ENCODE data around the gene RNF213. TPM values are rescaled to one million over a fixed set of nuclear protein-coding genes. Genes with fewer than 3 reads are reported as not detected.

RNF213 gene
- total RNA-seq, 1 experiment from 2014 or later = 15.0 TPM

DNA sequence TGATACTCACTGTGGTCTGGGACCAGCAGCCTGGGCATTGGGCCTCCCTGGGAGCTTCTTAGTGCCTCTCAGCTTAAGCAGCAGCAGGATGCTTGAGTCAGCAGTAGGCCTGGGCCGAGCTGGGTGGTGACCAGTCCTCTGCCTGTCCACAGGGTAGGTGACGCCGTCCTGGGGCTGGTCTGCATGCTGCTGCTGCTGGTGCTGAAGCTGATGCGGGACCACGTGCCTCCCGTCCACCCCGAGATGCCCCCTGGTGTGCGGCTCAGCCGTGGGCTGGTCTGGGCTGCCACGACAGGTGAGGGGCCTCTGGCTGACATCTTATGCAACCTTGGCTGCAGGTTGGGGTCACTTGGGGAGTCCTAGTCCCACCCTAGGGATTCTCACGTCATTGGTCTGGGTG is 33.0 kb upstream of the RNF213 start:
- DNase-seq = no peak
- H3K79me2 ChIP-seq (ENCODE audit: low read length) = no peaks in the 10 kb centered on the region

DNA sequence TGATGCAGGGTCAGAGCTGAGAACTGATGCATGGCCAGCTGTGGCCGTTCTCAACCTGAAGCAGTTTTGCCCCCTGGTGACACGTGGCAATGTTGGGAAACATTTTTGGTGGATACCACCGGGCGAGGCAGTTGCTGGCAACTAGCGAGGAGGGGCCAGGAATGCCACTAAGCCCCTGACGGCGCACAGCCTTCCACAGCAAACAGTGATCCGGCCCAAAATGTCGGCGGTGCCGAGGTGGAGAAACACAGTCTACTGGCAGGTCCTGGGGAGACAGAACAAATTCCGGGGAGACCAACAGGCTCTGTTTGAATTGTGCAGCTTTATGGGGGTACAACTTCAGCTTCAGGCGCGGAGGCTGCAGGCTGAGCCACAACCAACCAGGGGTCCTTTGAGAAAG is 32.2 kb upstream of the RNF213 start:
- no peak overlapping the region for H3K27ac ChIP-seq (ENCODE audit: low read length)
- no peaks in the 10 kb centered on the region for H3K9me2 ChIP-seq (replicated peaks; ENCODE audit: insufficient read depth, low read length)
- H3K9me3 ChIP-seq (ENCODE audit: low read length) = peaks cover 13% of the 10 kb centered on the region
- H3K27me3 ChIP-seq (ENCODE audit: low read length) = no peaks in the 10 kb centered on the region
- H2AFZ ChIP-seq (ENCODE audit: low read length) = no peak overlapping the region
- no peak overlapping the region for H3K4me2 ChIP-seq (ENCODE audit: low read depth, low read length, poor library complexity, severe bottlenecking)
- no peak for DNase-seq
- H4K20me1 ChIP-seq (ENCODE audit: insufficient read depth, low read depth, low read length) = no peaks in the 10 kb centered on the region
- no peaks in the 10 kb centered on the region for H3K36me3 ChIP-seq (ENCODE audit: insufficient read depth, low read length)
- H3K9ac ChIP-seq (ENCODE audit: low read length) = no peak overlapping the region
- no peaks in the 10 kb centered on the region for H3K4me1 ChIP-seq (ENCODE audit: low read length)
- no peaks in the 10 kb centered on the region for H3K79me2 ChIP-seq (ENCODE audit: low read length)
- H3K4me3 ChIP-seq (ENCODE audit: low read length) = no peak overlapping the region

More for the DNA sequence above, 33.0 kb upstream of the RNF213 start:
- no peaks in the 10 kb centered on the region for H3K9me2 ChIP-seq (replicated peaks; ENCODE audit: insufficient read depth, low read length)
- no peaks in the 10 kb centered on the region for H3K4me1 ChIP-seq (ENCODE audit: low read length)
- H3K4me2 ChIP-seq (ENCODE audit: low read depth, low read length, poor library complexity, severe bottlenecking) = no peak overlapping the region
- no peak overlapping the region for H3K4me3 ChIP-seq (ENCODE audit: low read length)
- H3K9me3 ChIP-seq (ENCODE audit: low read length) = peaks cover 8% of the 10 kb centered on the region
- H3K27me3 ChIP-seq (ENCODE audit: low read length) = no peaks in the 10 kb centered on the region
- no peaks in the 10 kb centered on the region for H3K36me3 ChIP-seq (ENCODE audit: insufficient read depth, low read length)
- no peak overlapping the region for H3K9ac ChIP-seq (ENCODE audit: low read length)
- H4K20me1 ChIP-seq (ENCODE audit: insufficient read depth, low read depth, low read length) = no peaks in the 10 kb centered on the region
- no peak overlapping the region for H2AFZ ChIP-seq (ENCODE audit: low read length)
- no peak overlapping the region for H3K27ac ChIP-seq (ENCODE audit: low read length)

DNA sequence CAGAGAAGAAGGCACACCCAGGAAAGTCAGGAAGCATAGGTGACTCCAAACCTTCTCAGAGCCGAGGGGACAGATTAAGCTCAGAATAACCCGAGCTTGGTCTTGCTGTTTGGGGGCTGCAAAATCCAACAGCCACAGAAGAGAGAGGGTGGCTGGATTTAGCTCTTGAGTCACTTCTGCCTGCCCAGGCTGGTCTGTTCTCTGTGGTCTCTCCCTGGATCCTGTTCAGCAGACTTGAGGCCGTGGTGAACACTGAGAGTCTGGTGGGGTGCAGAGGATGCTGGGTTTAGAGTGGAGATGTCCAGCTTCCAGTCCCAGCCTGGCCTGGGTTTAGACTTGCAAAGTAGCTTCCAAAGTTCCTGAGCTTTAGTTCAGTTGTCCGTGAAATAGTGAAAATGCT is 31.6 kb upstream of the RNF213 start:
- no peak for DNase-seq
- no peaks in the 10 kb centered on the region for H3K79me2 ChIP-seq (ENCODE audit: low read length)
- H3K27ac ChIP-seq (ENCODE audit: low read length) = no peak overlapping the region
- no peaks in the 10 kb centered on the region for H3K36me3 ChIP-seq (ENCODE audit: insufficient read depth, low read length)
- no peak overlapping the region for H3K9ac ChIP-seq (ENCODE audit: low read length)
- no peak overlapping the region for H2AFZ ChIP-seq (ENCODE audit: low read length)
- no peaks in the 10 kb centered on the region for H3K27me3 ChIP-seq (ENCODE audit: low read length)
- no peaks in the 10 kb centered on the region for H4K20me1 ChIP-seq (ENCODE audit: insufficient read depth, low read depth, low read length)
- peaks cover 13% of the 10 kb centered on the region for H3K9me3 ChIP-seq (ENCODE audit: low read length)
- no peaks in the 10 kb centered on the region for H3K4me1 ChIP-seq (ENCODE audit: low read length)
- no peak overlapping the region for H3K4me3 ChIP-seq (ENCODE audit: low read length)
- no peak overlapping the region for H3K4me2 ChIP-seq (ENCODE audit: low read depth, low read length, poor library complexity, severe bottlenecking)
- H3K9me2 ChIP-seq (replicated peaks; ENCODE audit: insufficient read depth, low read length) = no peaks in the 10 kb centered on the region

DNA sequence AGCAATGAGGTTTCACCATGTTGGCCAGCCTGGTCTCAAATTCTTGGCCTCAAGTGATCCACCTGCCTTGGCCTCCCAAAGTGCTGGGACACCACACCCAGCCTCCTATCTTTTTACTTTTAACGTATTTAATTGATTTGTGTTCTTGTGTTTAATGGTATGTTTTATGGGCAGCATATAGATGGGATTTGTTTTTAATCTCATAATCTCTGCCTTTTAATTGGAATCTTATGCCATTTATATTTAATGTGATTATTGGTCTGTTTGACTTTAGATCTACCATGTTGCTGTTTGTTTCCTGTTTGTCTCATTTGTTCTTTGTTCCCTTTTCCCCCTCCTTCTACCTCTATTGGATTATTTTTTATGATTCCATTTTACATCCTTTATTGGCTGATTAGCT is 28.2 kb upstream of the RNF213 start:
- no peaks in the 10 kb centered on the region for H3K79me2 ChIP-seq (ENCODE audit: low read length)

DNA sequence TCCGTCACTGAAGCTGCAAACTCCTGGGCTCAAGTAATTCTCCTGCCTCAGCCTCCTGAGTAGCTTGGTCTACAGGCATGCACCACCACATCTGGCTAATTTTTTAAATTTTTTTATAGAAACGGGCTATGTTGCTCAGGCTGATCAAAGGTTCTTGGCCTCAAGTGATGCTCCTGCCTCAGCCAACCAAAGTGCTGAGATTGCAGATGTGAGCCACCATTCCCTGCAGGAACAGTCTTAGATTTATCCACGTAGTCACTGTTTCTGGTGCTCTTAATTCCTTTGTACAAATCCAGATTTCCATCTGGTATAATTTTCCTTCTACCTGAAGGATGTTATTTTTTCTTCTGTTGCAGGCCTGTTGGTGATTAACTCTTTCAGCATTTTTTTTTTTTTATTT is 27.4 kb upstream of the RNF213 start:
- H3K4me3 ChIP-seq (ENCODE audit: low read length) = no peak overlapping the region
- no peak overlapping the region for H3K4me2 ChIP-seq (ENCODE audit: low read depth, low read length, poor library complexity, severe bottlenecking)
- no peak overlapping the region for H3K27ac ChIP-seq (ENCODE audit: low read length)
- peaks cover 13% of the 10 kb centered on the region for H3K9me3 ChIP-seq (ENCODE audit: low read length)
- H3K36me3 ChIP-seq (ENCODE audit: insufficient read depth, low read length) = no peaks in the 10 kb centered on the region
- DNase-seq = no peak
- H3K9ac ChIP-seq (ENCODE audit: low read length) = no peak overlapping the region
- H3K4me1 ChIP-seq (ENCODE audit: low read length) = no peaks in the 10 kb centered on the region
- no peaks in the 10 kb centered on the region for H4K20me1 ChIP-seq (ENCODE audit: insufficient read depth, low read depth, low read length)
- H3K9me2 ChIP-seq (replicated peaks; ENCODE audit: insufficient read depth, low read length) = no peaks in the 10 kb centered on the region
- no peaks in the 10 kb centered on the region for H3K79me2 ChIP-seq (ENCODE audit: low read length)
- H2AFZ ChIP-seq (ENCODE audit: low read length) = no peak overlapping the region
- H3K27me3 ChIP-seq (ENCODE audit: low read length) = no peaks in the 10 kb centered on the region

More for the DNA sequence above, 28.2 kb upstream of the RNF213 start:
- H3K9me2 ChIP-seq (replicated peaks; ENCODE audit: insufficient read depth, low read length) = no peaks in the 10 kb centered on the region
- no peak overlapping the region for H2AFZ ChIP-seq (ENCODE audit: low read length)
- H3K27me3 ChIP-seq (ENCODE audit: low read length) = no peaks in the 10 kb centered on the region
- no peak overlapping the region for H3K27ac ChIP-seq (ENCODE audit: low read length)
- H3K9ac ChIP-seq (ENCODE audit: low read length) = no peak overlapping the region
- no peak for DNase-seq
- H3K4me2 ChIP-seq (ENCODE audit: low read depth, low read length, poor library complexity, severe bottlenecking) = no peak overlapping the region
- no peak overlapping the region for H3K4me3 ChIP-seq (ENCODE audit: low read length)
- peaks cover 13% of the 10 kb centered on the region for H3K9me3 ChIP-seq (ENCODE audit: low read length)
- no peaks in the 10 kb centered on the region for H3K4me1 ChIP-seq (ENCODE audit: low read length)
- H3K36me3 ChIP-seq (ENCODE audit: insufficient read depth, low read length) = no peaks in the 10 kb centered on the region
- no peaks in the 10 kb centered on the region for H4K20me1 ChIP-seq (ENCODE audit: insufficient read depth, low read depth, low read length)

DNA sequence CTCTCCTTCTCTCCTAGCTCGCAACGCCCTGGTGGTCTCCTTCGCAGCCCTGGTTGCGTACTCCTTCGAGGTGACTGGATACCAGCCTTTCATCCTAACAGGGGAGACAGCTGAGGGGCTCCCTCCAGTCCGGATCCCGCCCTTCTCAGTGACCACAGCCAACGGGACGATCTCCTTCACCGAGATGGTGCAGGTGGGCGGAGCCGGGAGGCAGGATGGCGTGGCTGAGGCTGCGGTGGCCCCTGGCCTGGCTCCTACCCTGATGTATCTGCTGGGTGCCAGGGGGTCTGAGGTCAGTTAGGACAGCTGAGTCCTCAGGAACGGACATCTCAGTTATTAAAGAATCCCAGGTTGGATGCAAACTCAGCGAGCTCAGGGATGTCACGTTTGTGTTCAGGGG is 23.7 kb upstream of the RNF213 start:
- Histone ChIP-seq H3K4me1 (ENCODE audit: low read length) (no peaks in the 10 kb centered on the region), H3K27me3 (ENCODE audit: low read length) (no peaks in the 10 kb centered on the region), H3K9me2 (replicated peaks; ENCODE audit: insufficient read depth, low read length) (no peaks in the 10 kb centered on the region), H4K20me1 (ENCODE audit: insufficient read depth, low read depth, low read length) (no peaks in the 10 kb centered on the region), H3K79me2 (ENCODE audit: low read length) (no peaks in the 10 kb centered on the region), H2AFZ (ENCODE audit: low read length) (no peak overlapping the region), H3K36me3 (ENCODE audit: insufficient read depth, low read length) (no peaks in the 10 kb centered on the region), H3K9me3 (ENCODE audit: low read length) (peaks cover 8% of the 10 kb centered on the region), H3K4me3 (ENCODE audit: low read length) (no peak overlapping the region), H3K9ac (ENCODE audit: low read length) (no peak overlapping the region), H3K4me2 (ENCODE audit: low read depth, low read length, poor library complexity, severe bottlenecking) (no peak overlapping the region), H3K27ac (ENCODE audit: low read length) (no peak overlapping the region)
- no peak for DNase-seq

DNA sequence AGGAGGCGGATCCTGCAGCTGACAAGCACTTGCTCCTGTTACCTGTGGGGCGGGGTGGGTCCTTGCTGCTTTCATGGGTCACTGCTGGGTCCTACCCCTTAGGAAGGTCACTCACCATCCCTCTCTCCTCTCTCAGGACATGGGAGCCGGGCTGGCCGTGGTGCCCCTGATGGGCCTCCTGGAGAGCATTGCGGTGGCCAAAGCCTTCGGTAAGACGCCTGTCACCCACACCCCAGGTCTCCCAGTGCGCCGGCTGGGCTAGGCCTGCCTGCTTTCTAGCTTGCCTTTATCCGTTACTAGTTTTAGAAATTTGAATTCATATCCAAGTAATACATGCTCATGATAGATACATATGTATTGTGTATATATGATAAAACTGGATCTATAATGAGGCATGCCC is 23.3 kb upstream of the RNF213 start:
- H3K36me3 ChIP-seq (ENCODE audit: insufficient read depth, low read length) = no peaks in the 10 kb centered on the region

DNA sequence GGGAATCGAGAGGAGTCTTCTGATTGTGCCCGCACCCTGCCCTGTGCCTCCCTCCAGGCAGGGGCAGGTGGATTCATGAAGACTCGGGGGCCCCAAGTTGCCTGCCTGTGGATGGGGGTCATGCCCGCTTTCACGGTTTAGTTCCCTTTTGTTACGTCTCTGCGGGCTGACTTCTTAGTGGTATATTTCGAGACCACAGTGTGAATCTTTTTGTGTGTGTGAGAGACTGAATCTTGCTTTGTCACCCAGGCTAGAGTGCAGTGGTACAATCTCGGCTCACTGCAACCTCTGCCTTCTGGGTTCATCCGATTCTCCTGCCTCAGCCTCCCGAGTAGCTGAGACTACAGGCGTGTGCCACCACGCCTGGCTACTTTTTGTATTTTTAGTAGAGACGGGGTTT is 18.1 kb upstream of the RNF213 start:
- no peaks in the 10 kb centered on the region for H3K4me1 ChIP-seq (ENCODE audit: low read length)
- H2AFZ ChIP-seq (ENCODE audit: low read length) = no peak overlapping the region
- no peak overlapping the region for H3K27ac ChIP-seq (ENCODE audit: low read length)
- no peaks in the 10 kb centered on the region for H3K9me3 ChIP-seq (ENCODE audit: low read length)
- H3K36me3 ChIP-seq (ENCODE audit: insufficient read depth, low read length) = no peaks in the 10 kb centered on the region
- H3K9me2 ChIP-seq (replicated peaks; ENCODE audit: insufficient read depth, low read length) = no peaks in the 10 kb centered on the region
- H4K20me1 ChIP-seq (ENCODE audit: insufficient read depth, low read depth, low read length) = no peaks in the 10 kb centered on the region
- no peak overlapping the region for H3K4me3 ChIP-seq (ENCODE audit: low read length)
- H3K27me3 ChIP-seq (ENCODE audit: low read length) = no peaks in the 10 kb centered on the region
- H3K4me2 ChIP-seq (ENCODE audit: low read depth, low read length, poor library complexity, severe bottlenecking) = no peak overlapping the region
- no peak for DNase-seq
- H3K79me2 ChIP-seq (ENCODE audit: low read length) = no peaks in the 10 kb centered on the region
- no peak overlapping the region for H3K9ac ChIP-seq (ENCODE audit: low read length)

More for the DNA sequence above, 23.3 kb upstream of the RNF213 start:
- Histone ChIP-seq H3K9ac (ENCODE audit: low read length) (no peak overlapping the region), H3K4me2 (ENCODE audit: low read depth, low read length, poor library complexity, severe bottlenecking) (no peak overlapping the region), H4K20me1 (ENCODE audit: insufficient read depth, low read depth, low read length) (no peaks in the 10 kb centered on the region), H3K79me2 (ENCODE audit: low read length) (no peaks in the 10 kb centered on the region), H3K9me2 (replicated peaks; ENCODE audit: insufficient read depth, low read length) (no peaks in the 10 kb centered on the region), H3K27ac (ENCODE audit: low read length) (no peak overlapping the region), H3K4me1 (ENCODE audit: low read length) (no peaks in the 10 kb centered on the region), H3K4me3 (ENCODE audit: low read length) (no peak overlapping the region), H2AFZ (ENCODE audit: low read length) (no peak overlapping the region), H3K9me3 (ENCODE audit: low read length) (peaks cover 7% of the 10 kb centered on the region), H3K27me3 (ENCODE audit: low read length) (no peaks in the 10 kb centered on the region)
- no peak for DNase-seq
